ENCODE measurements around the gene ADO. TPM values are rescaled to one million over a fixed set of nuclear protein-coding genes. Genes with fewer than 3 reads are reported as not detected.
"Not testable (repeated sequence)": the region's sequence is repeated elsewhere in the genome, so short reads cannot be mapped to it uniquely, and the experiment has no call there.

The ADO gene
- 10.3 and 15.0 TPM in 2 replicates for total RNA-seq

GRCh38 chr10:62804356-62805230 is at the start of gene ADO:
ADO (plus strand) TSS chr10:62804720; CDS start chr10:62805060, 340 bp downstream.
- DNase-seq (ENCODE audit: low read depth in 2 of 2), result peak; percentile 62 to 87

- DNase-seq (ENCODE audit: low read depth in 2 of 2), result no peak
These were observed 49.6 kb upstream of the ADO start for GRCh38 chr10:62754963-62755362.

GRCh38 chr10:62755662-62756653 is 48.6 kb upstream of the ADO start:
- DNase-seq (ENCODE audit: low read depth in 2 of 2), result no peak

- no peak for DNase-seq (ENCODE audit: low read depth in 2 of 2)
These were observed 44.8 kb upstream of the ADO start for GRCh38 chr10:62759599-62760175.

- peak; percentile 12 to 66 for DNase-seq (ENCODE audit: low read depth in 2 of 2)
These were observed 44.1 kb upstream of the ADO start for GRCh38 chr10:62760401-62760800.

- no peak for DNase-seq (ENCODE audit: low read depth in 2 of 2)
These were observed 43.4 kb upstream of the ADO start for GRCh38 chr10:62761115-62761514.

- DNase-seq (ENCODE audit: low read depth in 2 of 2), result no peak
These were observed 41.4 kb upstream of the ADO start for GRCh38 chr10:62763155-62763554.

GRCh38 chr10:62764011-62764410 is 40.5 kb upstream of the ADO start:
- no peak for DNase-seq (ENCODE audit: low read depth in 2 of 2)

GRCh38 chr10:62765726-62766125 is 38.8 kb upstream of the ADO start:
- DNase-seq (ENCODE audit: low read depth in 2 of 2), result no peak

- DNase-seq (ENCODE audit: low read depth in 2 of 2), result no peak
These were observed 38.1 kb upstream of the ADO start for GRCh38 chr10:62766386-62766785.

- DNase-seq (ENCODE audit: low read depth in 2 of 2), result no peak
These were observed 34.8 kb upstream of the ADO start for GRCh38 chr10:62769574-62770242.

GRCh38 chr10:62772186-62772974 is 32.1 kb upstream of the ADO start:
- no peak for DNase-seq (ENCODE audit: low read depth in 2 of 2)

GRCh38 chr10:62778125-62778524 is 26.4 kb upstream of the ADO start:
- DNase-seq (ENCODE audit: low read depth in 2 of 2), result no peak

- peak; percentile 11 to 58 for DNase-seq (ENCODE audit: low read depth in 2 of 2)
These were observed 24.9 kb upstream of the ADO start for GRCh38 chr10:62779487-62780248.

GRCh38 chr10:62784537-62784936 is 20.0 kb upstream of the ADO start:
- DNase-seq (ENCODE audit: low read depth in 2 of 2), result not testable (repeated sequence)

- not testable (repeated sequence) for DNase-seq (ENCODE audit: low read depth in 2 of 2)
These were observed 16.2 kb upstream of the ADO start for GRCh38 chr10:62788285-62788684.

GRCh38 chr10:62788861-62789467 is 15.6 kb upstream of the ADO start:
- no peak for DNase-seq (ENCODE audit: low read depth in 2 of 2)

GRCh38 chr10:62790019-62790555 is 14.4 kb upstream of the ADO start:
- no peak for DNase-seq (ENCODE audit: low read depth in 2 of 2)

- DNase-seq (ENCODE audit: low read depth in 2 of 2), result no peak
These were observed 13.9 kb upstream of the ADO start for GRCh38 chr10:62790571-62790970.
